Amniotic stem cell (primary cell): ENCODE results near the gene FANCG.

Experiments used
- DNase-seq: peaks from one replicate; lab custom pipeline; 2025; lab: John Stamatoyannopoulos, UW

The FANCG gene

GRCh38 chr9:35079426-35080341 is at the start of gene FANCG:
Gene FANCG, minus strand, starts transcription at chr9:35079942. Its CDS starts 418 bp downstream, at chr9:35079524.
- DNase-seq = peak; percentile 82

GRCh38 chr9:35116898-35117551 is 37.3 kb upstream of the FANCG start:
- peak; percentile 92 for DNase-seq

GRCh38 chr9:35116539-35116897 is 36.8 kb upstream of the FANCG start:
- no peak for DNase-seq

- DNase-seq = peak; percentile 97
These were observed 36.2 kb upstream of the FANCG start, which contains the start of gene ATOSB for GRCh38 chr9:35115680-35116538. Gene ATOSB, minus strand, starts transcription at chr9:35115862. Its CDS starts 7,588 bp downstream, at chr9:35108274.

GRCh38 chr9:35114840-35115628 is 35.3 kb upstream of the FANCG start:
- peak; percentile 57 for DNase-seq

- peak; percentile 98 for DNase-seq
These were observed 34.5 kb upstream of the FANCG start for GRCh38 chr9:35114113-35114839.

GRCh38 chr9:35112257-35113020 is 32.7 kb upstream of the FANCG start:
- peak; percentile 40 for DNase-seq

- peak; percentile 98 for DNase-seq
These were observed 31.5 kb upstream of the FANCG start for GRCh38 chr9:35111001-35111933.

GRCh38 chr9:35110327-35110761 is 30.6 kb upstream of the FANCG start:
- DNase-seq = peak; percentile 8

GRCh38 chr9:35108946-35109575 is 29.3 kb upstream of the FANCG start:
- DNase-seq = no peak

GRCh38 chr9:35108461-35108860 is 28.7 kb upstream of the FANCG start:
- no peak for DNase-seq

- DNase-seq = no peak
These were observed 27.9 kb upstream of the FANCG start for GRCh38 chr9:35107297-35108290.

GRCh38 chr9:35106343-35106730 is 26.6 kb upstream of the FANCG start:
- no peak for DNase-seq

- no peak for DNase-seq
These were observed 26.0 kb upstream of the FANCG start for GRCh38 chr9:35105571-35106342.

GRCh38 chr9:35105126-35105525 is 25.4 kb upstream of the FANCG start:
- DNase-seq = no peak

GRCh38 chr9:35104586-35104985 is 24.8 kb upstream of the FANCG start:
- DNase-seq = no peak
